ENCODE measurements around the gene TLNRD1. TPM values are rescaled to one million over a fixed set of nuclear protein-coding genes. Genes with fewer than 3 reads are reported as not detected.

Gene TLNRD1
- total RNA-seq, 2 donors from 2014 or later: 31.8 to 40.7 TPM

DNA sequence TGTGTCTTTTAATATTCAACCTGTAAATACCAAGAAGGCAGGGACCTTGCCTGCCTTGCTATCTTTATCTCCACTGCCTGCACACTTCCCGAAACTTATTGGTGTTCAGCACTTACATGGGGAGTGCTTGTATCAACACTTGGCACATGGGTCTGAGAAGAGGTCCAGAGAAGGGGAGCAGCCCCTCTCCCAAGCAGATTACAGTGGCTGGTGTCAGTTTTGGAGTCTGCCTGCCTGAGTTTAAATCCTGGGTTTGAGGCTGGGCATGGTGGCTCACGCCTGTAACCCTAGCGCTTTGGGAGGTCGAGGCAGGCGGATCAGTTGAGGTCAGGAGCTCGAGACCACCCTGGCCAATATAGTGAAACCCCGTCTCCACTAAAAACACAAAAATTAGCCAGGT, 31.4 kb upstream of the TLNRD1 start:
- no peak for DNase-seq (ENCODE audit: low spot score)
- no peak overlapping the region for H3K4me3 Mint-ChIP-seq
- ATAC-seq: no peak
- H3K27me3 Mint-ChIP-seq: no peaks in the 10 kb centered on the region
- H3K9me3 Mint-ChIP-seq: peaks cover 1% of the 10 kb centered on the region
- H3K36me3 Mint-ChIP-seq: peaks cover 13% of the 10 kb centered on the region
- H3K4me1 Mint-ChIP-seq (ENCODE audit: low read depth in 2 of 2): peaks cover 11 to 25% of the 10 kb centered on the region in 2 donors
- no peak overlapping the region for H3K27ac Mint-ChIP-seq

DNA sequence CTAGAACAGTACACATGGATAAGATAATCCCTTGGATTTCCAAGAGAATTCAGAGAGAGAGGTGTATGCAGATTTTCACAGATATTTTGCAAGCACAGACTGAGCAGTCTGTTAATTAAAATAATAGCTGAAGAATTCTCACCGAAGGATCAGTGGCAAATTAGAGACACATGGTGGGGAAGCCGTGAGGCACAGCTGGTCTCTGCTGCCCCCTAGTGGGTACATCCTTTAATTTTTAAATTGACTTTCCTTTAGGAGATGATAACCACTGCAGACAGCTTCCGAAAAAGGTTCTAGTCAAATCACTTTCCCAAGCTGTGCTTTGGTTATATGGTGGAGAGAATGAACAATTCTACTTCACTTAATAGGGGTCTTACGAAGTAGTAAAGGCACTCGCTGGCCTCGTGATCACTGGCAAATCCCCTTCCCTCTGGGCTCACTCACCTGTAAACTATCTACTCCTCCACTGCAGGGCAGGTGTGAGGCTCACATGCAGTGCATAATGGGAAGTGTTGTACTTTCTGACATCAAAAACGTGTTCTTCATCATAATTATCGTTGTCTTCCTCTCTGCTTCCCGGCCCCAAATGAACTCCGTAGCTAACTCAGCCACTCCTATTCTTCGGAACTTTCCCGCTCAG, 30.6 kb upstream of the TLNRD1 start:
- Mint-ChIP-seq H3K4me3 (no peak overlapping the region), H3K27ac (no peak overlapping the region), H3K4me1 (ENCODE audit: low read depth in 2 of 2) (peaks cover 14 to 21% of the 10 kb centered on the region in 2 donors), H3K36me3 (peaks cover 4% of the 10 kb centered on the region), H3K9me3 (no peaks in the 10 kb centered on the region), H3K27me3 (no peaks in the 10 kb centered on the region)
- ATAC-seq (peak in 1 of 2 donors; percentile 62), DNase-seq (ENCODE audit: low spot score) (no peak)

DNA sequence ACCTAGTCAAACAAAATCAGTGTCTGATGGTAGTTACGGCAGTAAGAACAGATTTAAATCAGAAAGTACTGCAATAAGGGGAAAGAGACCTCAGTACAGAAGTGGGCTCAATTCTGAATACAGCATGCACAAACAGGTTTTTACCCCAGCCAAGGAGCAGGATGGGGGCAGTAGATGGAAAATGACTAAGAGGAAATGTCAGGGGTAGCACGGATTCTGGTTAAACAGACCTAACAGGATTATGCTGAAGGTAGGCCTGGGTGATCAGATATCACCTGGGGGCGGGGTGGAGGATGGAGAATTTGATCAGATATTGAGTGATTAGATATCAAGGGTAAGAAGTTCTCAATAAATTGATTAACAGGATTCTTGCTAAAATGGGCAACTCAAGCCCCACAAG, 30.1 kb upstream of the TLNRD1 start:
- ATAC-seq (no peak), DNase-seq (ENCODE audit: low spot score) (no peak)
- no peaks in the 10 kb centered on the region for H3K9me3 Mint-ChIP-seq
- H3K27ac Mint-ChIP-seq: no peak overlapping the region
- no peaks in the 10 kb centered on the region for H3K27me3 Mint-ChIP-seq
- H3K4me1 Mint-ChIP-seq (ENCODE audit: low read depth in 2 of 2): peaks cover 16 to 21% of the 10 kb centered on the region in 2 donors
- H3K4me3 Mint-ChIP-seq: no peak overlapping the region
- H3K36me3 Mint-ChIP-seq: no peaks in the 10 kb centered on the region

DNA sequence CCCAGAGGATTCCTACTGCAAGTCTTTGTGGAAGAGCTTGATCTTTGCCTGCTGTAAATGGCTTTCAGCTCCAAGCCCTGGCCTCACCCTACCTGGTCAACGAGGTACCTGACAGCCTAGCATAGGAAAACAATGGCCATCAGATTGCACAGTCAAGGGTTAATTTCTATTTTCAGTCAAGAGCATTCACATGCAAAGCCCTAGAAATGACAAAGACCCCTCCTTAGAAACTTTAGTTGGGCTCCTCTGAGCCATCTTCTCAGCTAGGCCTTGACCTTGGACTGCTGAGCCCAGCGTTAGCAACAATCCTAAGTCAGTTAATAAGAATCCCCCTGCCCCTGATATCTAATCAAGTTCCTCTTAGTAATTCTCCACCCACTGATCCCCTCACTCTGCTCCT, 29.6 kb upstream of the TLNRD1 start:
- H3K4me3 Mint-ChIP-seq: no peak overlapping the region
- H3K4me1 Mint-ChIP-seq (ENCODE audit: low read depth in 2 of 2): peaks cover 17 to 22% of the 10 kb centered on the region in 2 donors
- H3K9me3 Mint-ChIP-seq: no peaks in the 10 kb centered on the region
- ATAC-seq: no peak
- DNase-seq (ENCODE audit: low spot score): no peak
- H3K27me3 Mint-ChIP-seq: no peaks in the 10 kb centered on the region
- H3K27ac Mint-ChIP-seq: no peak overlapping the region
- H3K36me3 Mint-ChIP-seq: no peaks in the 10 kb centered on the region

DNA sequence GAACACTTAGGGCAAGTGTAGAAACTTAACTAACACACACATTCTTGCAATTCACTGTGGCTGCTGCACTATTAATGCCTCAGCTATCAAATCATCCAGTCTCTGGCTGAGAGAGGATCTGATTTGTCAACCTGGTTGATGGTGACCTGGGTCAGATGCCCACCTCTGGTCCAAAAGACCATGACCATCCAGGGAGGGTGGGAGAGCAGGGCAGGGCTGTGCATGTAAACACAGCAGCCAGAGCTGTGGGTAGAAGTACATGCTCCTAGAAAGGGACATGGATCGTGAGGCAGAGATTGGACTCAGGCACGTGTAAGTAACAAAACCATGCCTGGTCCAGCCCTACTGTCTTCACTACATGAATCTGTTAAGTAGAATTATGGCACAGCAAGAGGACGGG, 28.4 kb upstream of the TLNRD1 start:
- ATAC-seq (no peak), DNase-seq (ENCODE audit: low spot score) (no peak)
- no peaks in the 10 kb centered on the region for H3K27me3 Mint-ChIP-seq
- H3K4me3 Mint-ChIP-seq: no peak overlapping the region
- H3K9me3 Mint-ChIP-seq: no peaks in the 10 kb centered on the region
- no peaks in the 10 kb centered on the region for H3K36me3 Mint-ChIP-seq
- peak overlapping the region in 1 of 2 donors; percentile 25 for H3K27ac Mint-ChIP-seq
- peaks cover 24 to 26% of the 10 kb centered on the region in 2 donors for H3K4me1 Mint-ChIP-seq (ENCODE audit: low read depth in 2 of 2)

DNA sequence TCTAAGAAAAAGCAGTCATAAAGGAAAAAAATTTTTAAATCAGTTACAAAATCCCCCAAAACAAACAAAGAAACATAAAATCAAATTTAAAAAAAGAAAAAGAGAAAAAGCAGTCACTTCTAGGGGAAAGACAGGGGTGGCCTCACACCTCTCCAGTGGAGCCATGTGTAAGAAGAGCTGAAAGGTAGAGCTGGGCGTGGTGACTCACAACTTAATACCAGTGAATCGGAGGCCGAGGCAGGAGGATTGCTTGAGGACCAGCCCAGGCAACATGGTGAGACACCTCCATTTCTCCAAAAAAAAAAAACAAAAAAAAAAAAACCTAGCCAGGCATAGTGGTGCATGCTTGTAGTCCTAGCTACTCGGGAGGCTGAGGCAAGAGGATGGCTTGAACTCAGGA, 25.8 kb upstream of the TLNRD1 start:
- H3K4me3 Mint-ChIP-seq: no peak overlapping the region
- H3K27me3 Mint-ChIP-seq: no peaks in the 10 kb centered on the region
- H3K9me3 Mint-ChIP-seq: no peaks in the 10 kb centered on the region
- ATAC-seq (peak in 1 of 2 donors; percentile 36), DNase-seq (ENCODE audit: low spot score) (no peak)
- H3K36me3 Mint-ChIP-seq: peaks cover 17% of the 10 kb centered on the region
- peaks cover 33 to 36% of the 10 kb centered on the region in 2 donors for H3K4me1 Mint-ChIP-seq (ENCODE audit: low read depth in 2 of 2)
- peak overlapping the region in 1 of 2 donors; percentile 34 for H3K27ac Mint-ChIP-seq

DNA sequence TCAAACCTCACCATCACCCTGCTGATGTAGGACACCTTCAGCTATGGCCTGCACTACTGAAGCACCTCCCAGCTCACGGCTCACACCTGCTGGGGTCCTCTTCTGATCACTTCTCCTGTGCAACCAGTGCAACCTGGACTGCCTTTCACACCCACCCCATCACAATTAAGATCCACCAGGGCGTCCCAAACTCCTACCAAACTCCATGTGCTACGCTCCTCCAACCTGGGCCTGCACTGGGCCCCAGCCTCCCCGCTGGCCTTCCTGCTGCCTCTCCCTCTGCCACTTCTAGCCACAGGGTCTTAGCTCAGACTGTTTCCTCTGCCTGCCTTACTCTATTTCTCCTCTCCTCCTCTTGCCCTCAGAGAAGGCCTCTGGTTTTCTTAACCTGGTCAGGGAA, 23.9 kb upstream of the TLNRD1 start:
- DNase-seq (ENCODE audit: low spot score): no peak
- ATAC-seq: no peak
- Mint-ChIP-seq H3K36me3 (peaks cover 23% of the 10 kb centered on the region), H3K27ac (peak overlapping the region in 1 of 2 donors; percentile 4), H3K4me3 (no peak overlapping the region), H3K9me3 (no peaks in the 10 kb centered on the region), H3K4me1 (ENCODE audit: low read depth in 2 of 2) (peaks cover 30 to 36% of the 10 kb centered on the region in 2 donors), H3K27me3 (no peaks in the 10 kb centered on the region)

DNA sequence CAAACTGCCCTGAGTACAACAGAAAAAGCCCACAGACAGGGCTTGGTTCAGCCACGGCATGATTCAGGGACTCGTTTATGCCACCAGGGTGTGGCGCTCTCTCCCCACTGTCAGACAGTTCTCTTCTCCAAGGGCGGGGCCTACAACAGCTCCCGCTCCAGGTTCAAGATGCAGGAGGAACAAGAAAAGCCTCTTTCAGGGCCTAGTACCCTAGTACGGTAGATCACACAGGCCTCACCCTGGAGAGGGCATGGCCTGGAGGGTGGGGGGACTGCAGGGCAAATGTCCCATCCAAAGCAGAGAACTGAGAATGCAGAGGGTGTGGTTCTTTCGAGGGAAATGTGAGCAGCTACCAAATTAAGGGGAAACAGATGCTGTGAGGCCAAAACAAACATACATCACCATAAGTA, 23.1 kb upstream of the TLNRD1 start:
- no peaks in the 10 kb centered on the region for H3K9me3 Mint-ChIP-seq
- H3K27ac Mint-ChIP-seq: peak overlapping the region in 1 of 2 donors; percentile 4
- H3K27me3 Mint-ChIP-seq: no peaks in the 10 kb centered on the region
- H3K36me3 Mint-ChIP-seq: peaks cover 30% of the 10 kb centered on the region
- H3K4me1 Mint-ChIP-seq (ENCODE audit: low read depth in 2 of 2): peaks cover 37 to 43% of the 10 kb centered on the region in 2 donors
- H3K4me3 Mint-ChIP-seq: no peak overlapping the region
- no peak for DNase-seq (ENCODE audit: low spot score)
- ATAC-seq: no peak

DNA sequence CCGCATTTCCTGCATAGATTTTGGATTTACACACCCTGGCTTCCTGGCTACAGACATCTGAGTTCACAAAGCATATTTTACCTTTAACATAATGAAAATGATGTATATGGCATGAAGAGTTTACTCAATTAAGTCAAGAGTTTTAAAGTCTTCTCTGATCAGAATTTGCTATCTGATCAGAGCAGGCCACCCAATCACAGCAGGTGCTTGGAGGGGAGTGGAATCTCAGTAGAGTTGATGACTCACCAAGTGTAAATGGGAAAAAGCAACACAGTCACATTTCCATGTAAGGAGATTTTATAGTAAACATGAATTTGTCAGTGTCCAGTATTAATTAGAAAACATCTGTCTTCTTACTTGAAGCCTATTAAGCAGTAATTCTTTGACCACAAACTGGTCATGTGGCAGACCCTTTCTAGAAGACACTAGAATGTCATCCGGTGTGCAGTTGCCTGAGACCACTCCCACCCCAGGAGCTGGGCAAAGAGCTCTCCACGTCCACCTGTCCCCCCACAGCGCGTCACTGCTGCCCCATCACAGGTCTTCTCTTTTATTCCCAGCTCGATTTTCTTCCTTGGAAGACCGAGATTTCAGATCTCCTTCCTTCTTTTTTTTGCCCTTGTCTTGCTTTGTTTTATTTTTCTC, 21.9 kb upstream of the TLNRD1 start:
- Mint-ChIP-seq H3K27me3 (no peaks in the 10 kb centered on the region), H3K4me1 (ENCODE audit: low read depth in 2 of 2) (peaks cover 41 to 49% of the 10 kb centered on the region in 2 donors), H3K27ac (no peak overlapping the region), H3K9me3 (no peaks in the 10 kb centered on the region), H3K4me3 (no peak overlapping the region), H3K36me3 (peaks cover 35% of the 10 kb centered on the region)
- ATAC-seq: no peak
- DNase-seq (ENCODE audit: low spot score): no peak

DNA sequence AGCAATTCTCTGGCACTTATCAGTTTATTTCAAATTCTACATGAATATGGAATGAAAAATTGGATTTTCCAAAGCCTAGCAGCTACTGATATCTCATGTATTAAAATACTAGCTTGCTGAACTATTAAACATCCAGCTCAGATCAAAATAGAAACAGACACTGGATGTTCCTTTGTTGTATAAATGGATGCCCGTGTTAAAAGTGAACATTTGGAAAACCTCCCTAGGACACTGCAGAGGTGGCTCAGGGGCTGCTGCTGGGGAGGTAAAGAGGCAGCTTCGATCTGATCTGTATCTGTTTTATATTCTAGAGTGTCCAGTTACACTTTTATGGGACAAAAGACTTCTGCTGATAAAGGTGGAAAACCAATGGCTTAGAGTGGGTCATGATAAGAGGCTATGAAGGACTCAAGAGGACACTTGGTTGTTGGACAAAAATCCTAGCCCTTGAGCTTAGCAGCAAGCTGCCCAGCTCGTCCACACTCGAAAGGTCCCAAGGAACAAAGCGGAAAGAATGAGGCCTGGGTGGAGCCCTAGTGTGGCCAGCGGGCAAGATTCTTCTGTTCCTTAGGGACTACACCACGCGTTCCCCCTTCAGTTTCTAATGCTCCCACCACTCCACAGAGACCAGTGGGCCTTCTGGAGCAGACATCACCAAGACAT, 21.1 kb upstream of the TLNRD1 start:
- peaks cover 35% of the 10 kb centered on the region for H3K36me3 Mint-ChIP-seq
- peaks cover 43 to 50% of the 10 kb centered on the region in 2 donors for H3K4me1 Mint-ChIP-seq (ENCODE audit: low read depth in 2 of 2)
- ATAC-seq (no peak), DNase-seq (ENCODE audit: low spot score) (no peak)
- no peaks in the 10 kb centered on the region for H3K9me3 Mint-ChIP-seq
- no peak overlapping the region for H3K4me3 Mint-ChIP-seq
- no peaks in the 10 kb centered on the region for H3K27me3 Mint-ChIP-seq
- H3K27ac Mint-ChIP-seq: peak overlapping the region in 1 of 2 donors; percentile 19

DNA sequence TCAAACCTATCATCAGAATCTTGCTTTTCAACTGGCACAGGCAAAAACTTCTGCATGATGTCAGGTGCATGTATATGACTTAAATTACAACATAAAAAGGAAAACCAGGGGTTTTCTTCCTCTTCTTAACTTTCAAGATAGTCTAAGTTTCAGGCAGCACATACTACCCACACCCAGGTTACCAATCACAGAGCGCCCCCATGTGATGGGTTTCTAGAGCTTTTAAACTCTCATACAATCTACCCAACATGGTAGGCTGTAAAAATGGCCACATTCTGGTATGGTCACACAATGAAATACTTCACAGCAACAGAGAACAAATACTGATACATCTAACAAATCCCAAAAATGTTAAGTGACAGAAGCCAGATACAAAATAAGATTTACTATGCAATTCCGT, 18.5 kb upstream of the TLNRD1 start:
- Mint-ChIP-seq H3K9me3 (no peaks in the 10 kb centered on the region), H3K4me3 (no peak overlapping the region), H3K36me3 (peaks cover 35% of the 10 kb centered on the region), H3K4me1 (ENCODE audit: low read depth in 2 of 2) (peaks cover 44 to 51% of the 10 kb centered on the region in 2 donors), H3K27me3 (no peaks in the 10 kb centered on the region), H3K27ac (peak overlapping the region; percentile 36 to 42)
- ATAC-seq: no peak
- no peak for DNase-seq (ENCODE audit: low spot score)

DNA sequence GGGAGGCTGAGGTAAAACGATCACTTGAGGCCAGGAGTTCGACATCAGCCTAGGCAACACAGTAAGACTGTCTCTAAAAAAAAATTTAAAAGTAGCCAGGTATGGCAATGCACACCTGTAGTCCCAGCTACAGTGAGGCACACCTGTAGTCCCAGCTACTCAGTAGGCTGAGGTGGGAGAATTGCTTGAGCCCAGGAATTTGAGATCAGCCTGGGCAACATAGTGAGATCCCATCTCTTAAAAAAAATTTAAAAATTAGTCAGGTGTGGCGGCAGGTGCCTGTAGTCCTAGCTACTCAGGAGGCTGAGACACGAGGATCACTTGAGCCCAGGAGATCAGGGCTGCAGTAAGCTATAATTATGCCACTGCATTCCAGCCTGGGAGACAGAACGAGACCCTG, 17.9 kb upstream of the TLNRD1 start:
- Mint-ChIP-seq H3K27ac (peak overlapping the region; percentile 12 to 66), H3K36me3 (peaks cover 35% of the 10 kb centered on the region), H3K4me1 (ENCODE audit: low read depth in 2 of 2) (peaks cover 45 to 46% of the 10 kb centered on the region in 2 donors), H3K27me3 (no peaks in the 10 kb centered on the region), H3K9me3 (no peaks in the 10 kb centered on the region), H3K4me3 (no peak overlapping the region)
- ATAC-seq (no peak), DNase-seq (ENCODE audit: low spot score) (no peak)

DNA sequence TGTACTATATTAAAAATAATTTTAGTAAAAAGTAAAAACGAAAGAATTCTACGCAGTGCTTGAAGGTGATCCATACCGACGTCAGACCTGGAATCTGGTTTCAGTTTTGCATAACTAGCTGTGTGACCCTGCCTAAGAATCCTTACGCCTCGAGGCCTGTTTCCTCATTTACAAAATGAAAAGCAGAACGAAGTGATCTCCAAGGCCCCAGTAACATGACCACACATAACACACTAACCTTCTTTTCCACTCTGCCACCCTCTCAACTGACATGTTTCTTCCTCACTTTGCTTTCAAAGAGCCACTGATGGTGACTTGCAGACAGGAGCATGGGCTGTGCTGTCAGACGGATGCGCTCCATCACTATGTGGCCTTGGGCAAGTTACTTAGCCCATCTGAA, 15.9 kb upstream of the TLNRD1 start:
- H3K36me3 Mint-ChIP-seq: peaks cover 33% of the 10 kb centered on the region
- no peak for DNase-seq (ENCODE audit: low spot score)

DNA sequence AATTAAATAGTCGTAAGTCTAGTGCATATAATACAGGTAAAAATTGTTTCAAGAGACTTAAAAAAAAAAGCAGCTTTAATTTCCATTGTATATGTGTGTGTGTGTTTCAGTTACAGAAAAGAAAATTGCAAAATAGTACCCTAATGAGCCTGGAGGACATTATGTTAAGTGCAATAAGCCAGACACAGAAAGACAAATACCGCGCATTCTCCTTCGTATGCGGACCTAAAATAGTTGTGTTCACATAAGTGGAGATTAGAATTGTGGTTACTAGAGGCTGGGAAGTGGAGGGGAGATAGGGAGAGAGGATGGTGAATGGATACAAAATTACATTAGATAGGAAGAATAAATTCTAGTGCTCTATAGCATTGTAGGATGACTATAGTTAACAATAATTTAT, 14.7 kb upstream of the TLNRD1 start:
- no peak for ATAC-seq
- no peak overlapping the region for H3K4me3 Mint-ChIP-seq
- H3K9me3 Mint-ChIP-seq: no peaks in the 10 kb centered on the region
- H3K27ac Mint-ChIP-seq: peak overlapping the region in 1 of 2 donors; percentile 63
- no peak for DNase-seq (ENCODE audit: low spot score)
- no peaks in the 10 kb centered on the region for H3K27me3 Mint-ChIP-seq
- H3K4me1 Mint-ChIP-seq (ENCODE audit: low read depth in 2 of 2): peaks cover 54 to 63% of the 10 kb centered on the region in 2 donors
- H3K36me3 Mint-ChIP-seq: peaks cover 27% of the 10 kb centered on the region

More for the DNA sequence above, 15.9 kb upstream of the TLNRD1 start:
- no peaks in the 10 kb centered on the region for H3K27me3 Mint-ChIP-seq
- peak overlapping the region; percentile 44 for H3K4me3 Mint-ChIP-seq
- ATAC-seq: no peak
- peaks cover 49 to 57% of the 10 kb centered on the region in 2 donors for H3K4me1 Mint-ChIP-seq (ENCODE audit: low read depth in 2 of 2)
- H3K27ac Mint-ChIP-seq: peak overlapping the region; percentile 32 to 78
- H3K9me3 Mint-ChIP-seq: no peaks in the 10 kb centered on the region
